Occipital lobe (tissue), 2 donors: ENCODE measurements around the gene C2CD4C. TPM values are rescaled to one million over a fixed set of nuclear protein-coding genes. Genes with fewer than 3 reads are reported as not detected.
"Not testable (repeated sequence)": the region's sequence is repeated elsewhere in the genome, so short reads cannot be mapped to it uniquely, and the experiment has no call there.

Experiments used
- DNase-seq: peaks from one replicate; lab custom pipeline; 2025; lab: John Stamatoyannopoulos, UW
- total RNA-seq: library from RNA; depleted of rRNA; stranded (reverse); fragments of >200 nt; gene quantifications from one replicate; pipeline ENCODE4 v1.2.3, GENCODE V29; 2014

Gene C2CD4C
- total RNA-seq, 1 donor from 2014 or later, result 16.1 TPM

DNA sequence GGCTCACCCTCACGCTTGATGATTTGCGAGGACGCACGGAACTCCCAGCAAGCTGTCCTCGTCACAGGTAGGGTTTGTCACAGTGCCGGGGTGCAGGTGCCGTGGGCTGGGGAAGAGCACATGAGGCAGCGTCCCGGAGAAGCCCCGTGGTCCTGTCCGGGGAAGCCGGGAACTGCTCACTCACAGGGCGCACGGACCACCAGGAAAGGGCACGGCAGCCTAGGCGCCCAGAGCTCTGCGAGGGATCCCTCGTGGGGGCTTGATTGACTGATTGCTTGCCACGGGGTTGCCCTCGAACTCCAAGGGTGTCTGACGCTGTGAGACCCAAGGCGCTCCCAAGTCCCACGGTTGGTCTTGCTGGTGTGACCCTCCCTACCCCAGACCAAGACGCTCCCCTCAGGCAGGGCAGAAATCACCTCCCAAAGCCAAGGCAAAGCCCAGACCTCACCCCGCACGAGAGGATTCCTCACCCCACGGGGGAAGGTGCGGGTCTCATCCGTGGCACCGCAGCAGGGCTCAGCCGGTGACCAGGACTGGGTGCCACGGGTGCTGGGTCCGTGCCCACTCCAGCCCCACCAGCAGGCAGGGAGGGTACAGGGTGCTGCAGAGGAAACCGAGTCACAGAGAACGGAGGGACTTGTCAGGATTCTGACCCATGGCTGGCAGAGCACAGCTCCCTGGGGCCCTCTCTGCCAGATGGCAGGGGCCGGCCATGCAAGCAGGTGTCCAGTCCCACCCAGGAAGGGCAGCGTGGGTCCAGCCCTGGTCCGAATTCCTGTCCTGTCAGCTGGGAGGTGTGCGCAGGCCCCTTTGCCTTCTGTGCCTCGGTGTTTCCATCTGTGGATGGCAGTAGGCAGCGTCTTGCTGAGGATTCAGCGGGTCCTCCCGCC lies 7.7 kb downstream of the C2CD4C start:
- no peak for DNase-seq

GRCh38 chr19:399370-399769 lies 9.6 kb downstream of the C2CD4C start:
- no peak for DNase-seq

GRCh38 chr19:398719-399118 lies 10.2 kb downstream of the C2CD4C start:
- DNase-seq, result no peak

DNA sequence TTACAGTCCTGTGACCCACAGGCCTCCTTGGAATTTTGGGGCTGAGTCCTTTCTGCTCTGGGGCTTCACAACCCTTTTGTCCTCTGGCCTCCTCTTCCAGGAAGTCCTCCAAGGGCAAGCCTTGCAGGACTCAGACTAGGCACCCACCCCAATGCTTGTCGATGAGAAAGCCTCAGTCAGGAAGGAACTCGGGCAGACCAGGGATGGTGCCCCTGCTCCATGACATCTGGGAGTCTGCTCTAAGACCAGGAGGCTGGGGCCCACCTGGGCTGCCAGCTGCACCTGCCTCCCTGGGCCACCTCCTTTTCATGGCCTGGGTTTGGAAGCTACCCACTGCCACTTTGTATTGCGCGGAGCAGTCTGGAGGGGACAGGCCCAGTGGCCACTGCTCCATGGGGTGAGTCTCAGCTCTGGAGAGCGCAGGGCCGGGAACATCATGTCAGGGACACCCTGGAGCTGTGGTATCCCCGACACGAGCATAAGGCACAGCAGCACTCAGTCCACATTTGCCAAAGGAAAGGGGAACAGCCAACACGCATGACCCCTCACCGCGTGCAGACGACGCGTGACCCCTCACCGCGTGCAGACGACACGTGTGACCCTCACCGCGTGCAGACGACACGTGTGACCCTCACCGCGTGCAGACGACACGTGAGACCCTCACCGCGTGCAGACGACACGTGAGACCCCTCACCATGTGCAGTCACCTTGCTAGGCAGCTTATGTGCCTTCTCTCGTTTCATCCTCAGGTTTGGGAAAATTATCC lies 10.8 kb downstream of the C2CD4C start:
- DNase-seq, result no peak

GRCh38 chr19:397321-397720 lies 11.6 kb downstream of the C2CD4C start:
- DNase-seq, result no peak

- DNase-seq, result no peak
Measured at GRCh38 chr19:395467-395866, 13.5 kb downstream of the C2CD4C start.

GRCh38 chr19:394857-395256 lies 14.1 kb downstream of the C2CD4C start:
- not testable (repeated sequence) for DNase-seq

GRCh38 chr19:393560-393959 lies 15.4 kb downstream of the C2CD4C start:
- DNase-seq, result not testable (repeated sequence)

DNA sequence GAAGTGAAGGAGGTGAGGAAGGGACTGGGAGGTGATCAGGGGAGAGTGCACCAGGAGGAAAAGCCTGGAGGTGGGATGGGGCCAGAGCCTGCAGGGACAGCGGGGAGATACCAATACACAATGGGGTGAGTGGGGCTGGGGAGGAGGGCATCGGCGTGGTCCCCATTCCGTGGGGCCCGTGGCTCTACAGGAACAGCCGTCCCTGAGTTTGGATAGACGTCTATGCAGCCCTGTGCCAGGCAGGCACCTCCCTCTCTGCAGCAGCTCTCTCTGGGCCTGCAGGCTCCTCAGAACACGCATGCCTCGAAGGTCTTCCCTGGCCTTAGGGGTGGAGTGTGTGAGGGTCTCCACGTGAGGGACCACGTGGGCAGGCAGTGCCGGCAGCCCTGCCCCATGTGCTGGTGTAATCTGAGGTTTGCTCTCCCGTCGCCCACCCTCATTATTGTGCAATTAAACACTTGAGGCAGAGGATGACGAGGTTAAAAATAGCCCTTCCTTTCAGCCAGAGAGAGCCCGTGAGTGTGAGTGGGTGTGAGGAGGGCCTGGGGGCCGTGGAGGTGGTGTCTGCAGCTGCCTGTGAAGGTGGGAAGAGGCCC lies 16.5 kb downstream of the C2CD4C start:
- DNase-seq, result no peak

DNA sequence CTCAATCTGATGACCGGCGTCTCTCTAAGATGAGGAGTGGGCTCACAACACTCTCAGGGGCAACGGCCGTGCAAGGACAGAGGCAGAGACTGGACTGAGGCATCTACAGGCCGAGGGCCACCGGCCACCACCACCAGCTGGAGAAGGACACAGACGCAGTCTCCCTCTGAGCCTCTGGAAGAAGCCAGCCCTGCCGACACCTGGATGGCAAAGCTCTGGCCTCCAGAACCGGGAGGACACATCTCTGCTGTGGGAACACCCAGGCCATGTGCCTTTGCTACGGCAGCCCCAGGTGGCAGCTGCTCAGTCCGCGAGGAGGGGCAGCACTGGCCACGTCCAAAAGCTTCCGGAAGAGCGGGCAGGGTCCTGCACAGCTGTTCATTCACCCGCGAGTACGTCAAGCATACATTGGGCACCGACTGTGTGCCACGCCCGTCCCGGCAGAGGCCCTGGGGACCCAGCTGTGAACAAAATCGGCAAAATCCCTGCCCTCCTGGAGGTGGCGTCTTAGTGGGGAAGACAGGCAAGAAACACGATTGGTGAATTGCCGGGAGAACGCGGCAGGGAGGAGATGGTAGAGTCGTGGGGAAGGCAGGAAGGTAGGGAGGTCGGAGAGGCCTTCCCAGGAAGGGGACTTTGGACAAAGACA lies 17.1 kb downstream of the C2CD4C start:
- no peak for DNase-seq

DNA sequence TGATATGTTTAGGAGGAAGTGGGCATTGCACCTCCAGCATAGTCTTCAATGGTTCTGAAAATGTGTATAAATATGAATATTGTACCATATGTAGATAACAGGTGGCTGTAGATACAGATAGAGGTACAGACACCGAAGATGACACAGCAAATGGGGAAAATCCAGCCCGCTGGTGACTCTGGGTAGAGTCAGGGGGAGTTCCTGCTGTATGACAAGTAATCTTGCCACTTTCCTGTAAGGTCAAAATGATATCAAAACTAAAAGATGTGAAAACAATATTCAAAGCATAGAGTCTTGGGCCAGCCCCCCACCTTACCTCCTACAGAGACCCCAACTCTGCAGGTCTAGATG lies 17.8 kb downstream of the C2CD4C start:
- DNase-seq, result no peak

GRCh38 chr19:390386-391206 lies 18.4 kb downstream of the C2CD4C start:
- DNase-seq, result no peak

DNA sequence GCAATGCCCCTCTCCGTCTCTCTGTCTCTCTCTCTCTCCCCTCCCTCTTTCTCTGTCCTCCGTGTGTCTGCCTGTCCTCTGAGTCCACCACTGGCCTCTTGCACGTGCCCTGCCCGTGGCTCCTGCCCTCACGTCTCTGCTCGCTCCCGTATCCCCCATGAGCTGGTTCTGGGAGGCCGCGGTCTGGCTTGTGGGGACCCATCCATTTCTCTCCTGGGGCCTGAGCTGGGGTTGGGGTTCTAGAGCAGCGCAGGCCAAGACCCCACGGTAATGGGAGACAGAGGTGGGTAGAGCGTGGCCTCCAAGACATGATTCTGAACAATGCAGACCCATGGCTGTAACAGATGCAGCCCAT lies 19.0 kb downstream of the C2CD4C start:
- no peak for DNase-seq

GRCh38 chr19:389255-389934 lies 19.6 kb downstream of the C2CD4C start:
- DNase-seq, result no peak

GRCh38 chr19:388691-389090 lies 20.3 kb downstream of the C2CD4C start:
- no peak for DNase-seq

GRCh38 chr19:387777-388176 lies 21.2 kb downstream of the C2CD4C start:
- no peak for DNase-seq

DNA sequence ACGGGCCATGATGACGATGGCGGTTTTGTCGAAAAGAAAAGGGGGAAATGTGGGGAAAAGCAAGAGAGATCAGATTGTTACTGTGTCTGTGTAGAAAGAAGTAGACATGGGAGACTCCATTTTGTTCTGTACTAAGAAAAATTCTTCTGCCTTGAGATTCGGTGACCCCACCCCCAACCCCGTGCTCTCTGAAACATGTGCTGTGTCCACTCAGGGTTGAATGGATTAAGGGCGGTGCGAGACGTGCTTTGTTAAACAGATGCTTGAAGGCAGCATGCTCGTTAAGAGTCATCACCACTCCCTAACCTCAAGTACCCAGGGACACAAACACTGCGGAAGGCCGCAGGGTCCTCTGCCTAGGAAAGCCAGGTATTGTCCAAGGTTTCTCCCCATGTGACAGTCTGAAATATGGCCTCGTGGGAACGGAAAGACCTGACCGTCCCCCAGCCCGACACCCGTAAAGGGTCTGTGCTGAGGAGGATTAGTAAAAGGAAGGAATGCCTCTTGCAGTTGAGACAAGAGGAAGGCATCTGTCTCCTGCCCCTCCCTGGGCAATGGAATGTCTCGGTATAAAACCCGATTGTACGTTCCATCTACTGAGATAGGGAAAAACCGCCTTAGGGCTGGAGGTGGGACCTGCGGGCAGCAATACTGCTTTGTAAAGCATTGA lies 22.2 kb downstream of the C2CD4C start:
- DNase-seq, result not testable (repeated sequence)

DNA sequence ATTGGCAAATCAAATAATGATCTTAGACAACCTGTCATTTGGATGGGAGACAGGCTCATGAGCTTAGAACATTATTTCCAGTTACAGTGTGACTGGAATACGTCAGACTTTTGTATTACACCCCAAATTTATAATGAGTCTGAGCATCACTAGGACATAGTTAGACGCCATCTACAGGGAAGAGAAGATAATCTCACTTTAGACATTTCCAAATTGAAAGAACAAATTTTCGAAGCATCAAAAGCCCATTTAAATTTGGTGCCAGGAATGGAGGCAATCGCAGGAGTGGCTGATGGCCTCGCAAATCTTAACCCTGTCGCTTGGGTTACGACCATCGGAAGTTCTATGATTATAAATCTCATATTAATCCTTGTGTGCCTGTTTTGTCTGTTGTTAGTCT lies 22.8 kb downstream of the C2CD4C start:
- not testable (repeated sequence) for DNase-seq

GRCh38 chr19:384799-385169 lies 24.2 kb downstream of the C2CD4C start:
- DNase-seq, result no peak
